SK-N-SH (cell line): ENCODE measurements around the gene PXK.

ENCODE experiments used
- CTCF ChIP-seq: fragments of 200-600 bp; sonication (generic); IDR thresholded peaks from 2 replicates; pipeline ENCODE4 v1.6.1; 2017; ENCODE audit warnings: antibody characterized with exemption, mild to moderate bottlenecking, moderate library complexity
- FOXJ3 ChIP-seq: sonication (generic); formaldehyde crosslinking; IDR thresholded peaks from 2 replicates; pipeline ENCODE4 v1.5.1; 2020; ENCODE audit warnings: mild to moderate bottlenecking, missing genetic modification reagents
- FOXM1 ChIP-seq: IDR thresholded peaks from 2 replicates; pipeline ENCODE4 v1.4.0; 2012; ENCODE audit warnings: low read depth, mild to moderate bottlenecking
- GABPA ChIP-seq: IDR thresholded peaks from 2 replicates; pipeline ENCODE4 v1.4.0; 2012; ENCODE audit warnings: low read depth, mild to moderate bottlenecking
- POLR2AphosphoS5 ChIP-seq: IDR thresholded peaks from 2 replicates; pipeline ENCODE4 v1.6.1; 2012; ENCODE audit warnings: low read depth, low read length
- RAD21 ChIP-seq: IDR thresholded peaks from 2 replicates; pipeline ENCODE4 v1.6.1; 2012; ENCODE audit warnings: mild to moderate bottlenecking, low read length
- RFX5 ChIP-seq: IDR thresholded peaks from 2 replicates; pipeline ENCODE4 v1.6.1; 2012; ENCODE audit warnings: mild to moderate bottlenecking, improper control_type of control experiment, low read length
- SMC3 ChIP-seq: IDR thresholded peaks from 2 replicates; pipeline ENCODE4 v1.6.1; 2012; ENCODE audit warnings: low read depth, low read length, improper control_type of control experiment
- TAF1 ChIP-seq: IDR thresholded peaks from 2 replicates; pipeline ENCODE4 v1.6.1; 2012; ENCODE audit warnings: low read depth, mild to moderate bottlenecking, low read length, moderate library complexity, borderline replicate concordance
- TCF12 ChIP-seq: IDR thresholded peaks from 2 replicates; pipeline ENCODE4 v1.4.0; 2012
- YY1 ChIP-seq: IDR thresholded peaks from 2 replicates; pipeline ENCODE4 v1.4.0; 2012; ENCODE audit warnings: low read depth, mild to moderate bottlenecking
- TF ChIP-seq, protein P1 (sequence below): IDR thresholded peaks from 2 replicates; pipeline ENCODE4 v1.6.1; 2012; ENCODE audit warnings: mild to moderate bottlenecking, low read depth, low read length, moderate library complexity

GRCh38 chr3:58434168-58434504 is 101.4 kb downstream of the PXK start:
- TF ChIP-seq POLR2AphosphoS5 (no peak), CTCF (no peak), GABPA (no peak), FOXJ3 (no peak), SMC3 (no peak), YY1 (no peak), TAF1 (no peak), RAD21 (no peak), RFX5 (no peak), TCF12 (no peak), FOXM1 (no peak)
- TF ChIP-seq, protein P1, sequence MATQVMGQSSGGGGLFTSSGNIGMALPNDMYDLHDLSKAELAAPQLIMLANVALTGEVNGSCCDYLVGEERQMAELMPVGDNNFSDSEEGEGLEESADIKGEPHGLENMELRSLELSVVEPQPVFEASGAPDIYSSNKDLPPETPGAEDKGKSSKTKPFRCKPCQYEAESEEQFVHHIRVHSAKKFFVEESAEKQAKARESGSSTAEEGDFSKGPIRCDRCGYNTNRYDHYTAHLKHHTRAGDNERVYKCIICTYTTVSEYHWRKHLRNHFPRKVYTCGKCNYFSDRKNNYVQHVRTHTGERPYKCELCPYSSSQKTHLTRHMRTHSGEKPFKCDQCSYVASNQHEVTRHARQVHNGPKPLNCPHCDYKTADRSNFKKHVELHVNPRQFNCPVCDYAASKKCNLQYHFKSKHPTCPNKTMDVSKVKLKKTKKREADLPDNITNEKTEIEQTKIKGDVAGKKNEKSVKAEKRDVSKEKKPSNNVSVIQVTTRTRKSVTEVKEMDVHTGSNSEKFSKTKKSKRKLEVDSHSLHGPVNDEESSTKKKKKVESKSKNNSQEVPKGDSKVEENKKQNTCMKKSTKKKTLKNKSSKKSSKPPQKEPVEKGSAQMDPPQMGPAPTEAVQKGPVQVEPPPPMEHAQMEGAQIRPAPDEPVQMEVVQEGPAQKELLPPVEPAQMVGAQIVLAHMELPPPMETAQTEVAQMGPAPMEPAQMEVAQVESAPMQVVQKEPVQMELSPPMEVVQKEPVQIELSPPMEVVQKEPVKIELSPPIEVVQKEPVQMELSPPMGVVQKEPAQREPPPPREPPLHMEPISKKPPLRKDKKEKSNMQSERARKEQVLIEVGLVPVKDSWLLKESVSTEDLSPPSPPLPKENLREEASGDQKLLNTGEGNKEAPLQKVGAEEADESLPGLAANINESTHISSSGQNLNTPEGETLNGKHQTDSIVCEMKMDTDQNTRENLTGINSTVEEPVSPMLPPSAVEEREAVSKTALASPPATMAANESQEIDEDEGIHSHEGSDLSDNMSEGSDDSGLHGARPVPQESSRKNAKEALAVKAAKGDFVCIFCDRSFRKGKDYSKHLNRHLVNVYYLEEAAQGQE: no peak
